Measurements from ENCODE around the gene NR3C1. TPM values are rescaled to one million over a fixed set of nuclear protein-coding genes. Genes with fewer than 3 reads are reported as not detected.

The NR3C1 gene
- polyA plus RNA-seq, 1 donor from 2014 or later, result 2.3 TPM

GRCh38 chr5:143244000-143244736, 159.3 kb downstream of the NR3C1 start:
- Histone ChIP-seq H4K20me1 (ENCODE audit: insufficient read depth) (no peaks in the 10 kb centered on the region), H3K9me2 (ENCODE audit: insufficient read depth, low read length) (no peaks in the 10 kb centered on the region), H3K79me2 (replicated peaks; ENCODE audit: insufficient read depth, low read length) (no peaks in the 10 kb centered on the region), H3K27me3 (ENCODE audit: insufficient read depth, low read depth, low read length) (no peaks in the 10 kb centered on the region), H3K36me3 (ENCODE audit: insufficient read depth, low read length) (no peaks in the 10 kb centered on the region), H3K9ac (ENCODE audit: low read length) (no peak overlapping the region), H3K9me3 (ENCODE audit: low read length) (no peaks in the 10 kb centered on the region), H3K4me2 (ENCODE audit: low read length) (no peak overlapping the region), H3K4me3 (ENCODE audit: low read length) (no peak overlapping the region), H2AFZ (ENCODE audit: low read depth, low read length) (no peak overlapping the region), H3F3A (ENCODE audit: insufficient read depth, low read length, poor library complexity, severe bottlenecking) (no peaks in the 10 kb centered on the region), H3K27ac (ENCODE audit: low read length) (no peak overlapping the region)
- TF ChIP-seq SMC3 (conservative IDR thresholded peaks at IDR 0.05; ENCODE audit: poor library complexity) (no peak), POLR2AphosphoS5 (IDR thresholded peaks at IDR 0.05) (no peak), REST (IDR thresholded peaks at IDR 0.05; ENCODE audit: borderline replicate concordance) (no peak), RAD21 (conservative IDR thresholded peaks at IDR 0.05) (no peak), EP300 (conservative IDR thresholded peaks at IDR 0.05; ENCODE audit: poor library complexity, severe bottlenecking) (no peak), CTCF (IDR thresholded peaks at IDR 0.05; ENCODE audit: poor library complexity, severe bottlenecking) (no peak), MXI1 (conservative IDR thresholded peaks at IDR 0.05; ENCODE audit: poor library complexity, severe bottlenecking) (no peak), TAF1 (IDR thresholded peaks at IDR 0.05; ENCODE audit: low read depth) (no peak), EZH2 (IDR thresholded peaks at IDR 0.05; ENCODE audit: borderline replicate concordance, insufficient read depth, low read length, poor library complexity, severe bottlenecking) (no peak)

- Histone ChIP-seq H3K36me3 (ENCODE audit: insufficient read depth, low read length) (no peaks in the 10 kb centered on the region), H3K27me3 (ENCODE audit: insufficient read depth, low read depth, low read length) (no peaks in the 10 kb centered on the region), H2AFZ (ENCODE audit: low read depth, low read length) (no peak overlapping the region), H3K9ac (ENCODE audit: low read length) (no peak overlapping the region), H3K9me3 (ENCODE audit: low read length) (no peaks in the 10 kb centered on the region), H3K79me2 (replicated peaks; ENCODE audit: insufficient read depth, low read length) (no peaks in the 10 kb centered on the region), H3F3A (ENCODE audit: insufficient read depth, low read length, poor library complexity, severe bottlenecking) (no peaks in the 10 kb centered on the region), H3K4me3 (ENCODE audit: low read length) (no peak overlapping the region), H3K27ac (ENCODE audit: low read length) (no peak overlapping the region), H3K4me2 (ENCODE audit: low read length) (no peak overlapping the region), H4K20me1 (ENCODE audit: insufficient read depth) (no peaks in the 10 kb centered on the region), H3K9me2 (ENCODE audit: insufficient read depth, low read length) (no peaks in the 10 kb centered on the region)
- TF ChIP-seq REST (IDR thresholded peaks at IDR 0.05; ENCODE audit: borderline replicate concordance) (no peak), CTCF (IDR thresholded peaks at IDR 0.05; ENCODE audit: poor library complexity, severe bottlenecking) (no peak), MXI1 (conservative IDR thresholded peaks at IDR 0.05; ENCODE audit: poor library complexity, severe bottlenecking) (no peak), TAF1 (IDR thresholded peaks at IDR 0.05; ENCODE audit: low read depth) (no peak), EP300 (conservative IDR thresholded peaks at IDR 0.05; ENCODE audit: poor library complexity, severe bottlenecking) (no peak), RAD21 (conservative IDR thresholded peaks at IDR 0.05) (no peak), SMC3 (conservative IDR thresholded peaks at IDR 0.05; ENCODE audit: poor library complexity) (no peak), POLR2AphosphoS5 (IDR thresholded peaks at IDR 0.05) (no peak), EZH2 (IDR thresholded peaks at IDR 0.05; ENCODE audit: borderline replicate concordance, insufficient read depth, low read length, poor library complexity, severe bottlenecking) (no peak)
These were observed 160.4 kb downstream of the NR3C1 start for GRCh38 chr5:143243103-143243502.

Measured in neural cell (in vitro differentiated cells).